MCF 10A (cell line): ENCODE data around the gene KAZN. TPM values are rescaled to one million over a fixed set of nuclear protein-coding genes. Genes with fewer than 3 reads are reported as not detected.

ENCODE experiments used
- BruUV-seq: library from RNA; stranded (reverse); fragments of 400-500 nt; replicated peaks from 2 replicates; lab custom pipeline; 2021; lab: Mats Ljungman, UMichigan
- CTCF ChIA-PET: fragments of 300-600 bp; sonication (Branson Sonifier 250); formaldehyde crosslinking; extraction: SDS; loops from one replicate; lab custom pipeline; 2021; ENCODE audit warnings: antibody characterized with exemption, inconsistent platforms; lab: Yijun Ruan, JAX
- POLR2A ChIA-PET: fragments of 300-600, 350-650 bp; sonication (Branson Sonifier 250); formaldehyde crosslinking; extraction: SDS; loops from one replicate; lab custom pipeline; 2020; ENCODE audit warnings: antibody characterized with exemption, inconsistent platforms; lab: Yijun Ruan, JAX
- DNase-seq: peaks from one replicate; pipeline ENCODE4 v3.0.0-alpha.2; 2018; ENCODE audit not compliant: unreplicated experiment
- H3K27ac Mint-ChIP-seq: one replicate; pipeline ENCODE4 v1.8.0; 2022; ENCODE audit warnings: mild to moderate bottlenecking, low read depth, mixed read lengths; ENCODE audit not compliant: unreplicated experiment
- H3K27me3 Mint-ChIP-seq: one replicate; pipeline ENCODE4 v1.8.0; 2022; ENCODE audit warnings: mixed read lengths; ENCODE audit not compliant: insufficient read depth, unreplicated experiment
- H3K36me3 Mint-ChIP-seq: one replicate; pipeline ENCODE4 v1.8.0; 2022; ENCODE audit warnings: mild to moderate bottlenecking, moderate library complexity, mixed read lengths; ENCODE audit not compliant: insufficient read depth, unreplicated experiment
- H3K4me1 Mint-ChIP-seq: one replicate; pipeline ENCODE4 v1.8.0; 2022; ENCODE audit warnings: mixed read lengths; ENCODE audit not compliant: insufficient read depth, unreplicated experiment
- H3K4me3 Mint-ChIP-seq: one replicate; pipeline ENCODE4 v1.8.0; 2022; ENCODE audit warnings: mild to moderate bottlenecking, moderate library complexity, mixed read lengths; ENCODE audit not compliant: unreplicated experiment
- H3K9me3 Mint-ChIP-seq: one replicate; pipeline ENCODE4 v1.8.0; 2022; ENCODE audit warnings: mixed read lengths; ENCODE audit not compliant: unreplicated experiment
- CTCF ChIP-seq: fragments of 200-600 bp; IDR thresholded peaks from one replicate; pipeline ENCODE4 v1.8.0; 2022; ENCODE audit warnings: antibody characterized with exemption, mild to moderate bottlenecking; ENCODE audit not compliant: unreplicated experiment
- intact Hi-C: fragments of 100-400 bp; cut with micrococcal nuclease; formaldehyde crosslinking; loops from 2 replicates; pipeline ENCODE4 v1.14.1; 2022
- total RNA-seq: library from RNA; stranded (reverse); gene quantifications from 2 replicates; pipeline ENCODE4 v1.2.3, GENCODE V29; 2022

Gene KAZN
- total RNA-seq, 1 experiment from 2014 or later = 3.3 TPM

GRCh38 chr1:14809191-14809981 lies 210.9 kb downstream of the KAZN start:
- POLR2A ChIA-PET = no interaction called here
- Mint-ChIP-seq H3K36me3 (no peaks in the 10 kb centered on the region), H3K27me3 (no peaks in the 10 kb centered on the region), H3K27ac (no peak overlapping the region), H3K9me3 (no peaks in the 10 kb centered on the region), H3K4me3 (no peak overlapping the region), H3K4me1 (no peaks in the 10 kb centered on the region)
- TF ChIP-seq CTCF = no peak
- intact Hi-C loops = no loop called here
- CTCF ChIA-PET = interaction anchor here (0.5 kb wide), 1 partner anchor 853 kb away, joined by 3 read pairs; no protein-coding TSS in a partner anchor
- no peak for DNase-seq
- no TSS peak for BruUV-seq

GRCh38 chr1:14810595-14811361 lies 212.3 kb downstream of the KAZN start:
- no TSS peak for BruUV-seq
- no peak overlapping the region for H3K27ac Mint-ChIP-seq
- H3K4me3 Mint-ChIP-seq = no peak overlapping the region
- no peak for TF ChIP-seq CTCF
- POLR2A ChIA-PET = no interaction called here
- H3K9me3 Mint-ChIP-seq = no peaks in the 10 kb centered on the region
- H3K36me3 Mint-ChIP-seq = no peaks in the 10 kb centered on the region
- H3K27me3 Mint-ChIP-seq = no peaks in the 10 kb centered on the region
- H3K4me1 Mint-ChIP-seq = no peaks in the 10 kb centered on the region
- no peak for DNase-seq
- CTCF ChIA-PET = no interaction called here
- intact Hi-C loops = no loop called here

GRCh38 chr1:14811573-14811972 lies 213.1 kb downstream of the KAZN start:
- no peak for TF ChIP-seq CTCF
- H3K27me3 Mint-ChIP-seq = no peaks in the 10 kb centered on the region
- BruUV-seq = no TSS peak
- no peak for DNase-seq
- intact Hi-C loops = no loop called here
- POLR2A ChIA-PET = no interaction called here
- no peaks in the 10 kb centered on the region for H3K36me3 Mint-ChIP-seq
- H3K4me1 Mint-ChIP-seq = no peaks in the 10 kb centered on the region
- CTCF ChIA-PET = no interaction called here
- no peak overlapping the region for H3K27ac Mint-ChIP-seq
- no peaks in the 10 kb centered on the region for H3K9me3 Mint-ChIP-seq
- no peak overlapping the region for H3K4me3 Mint-ChIP-seq

- H3K36me3 Mint-ChIP-seq = no peaks in the 10 kb centered on the region
- intact Hi-C loops = no loop called here
- no peak overlapping the region for H3K4me3 Mint-ChIP-seq
- DNase-seq = no peak
- no peaks in the 10 kb centered on the region for H3K9me3 Mint-ChIP-seq
- TF ChIP-seq CTCF = no peak
- BruUV-seq = no TSS peak
- ChIA-PET POLR2A (no interaction called here), CTCF (interaction anchor here (1.1 kb wide), 2 partner anchors 216 to 226 kb away, joined by 3 to 5 read pairs; no protein-coding TSS in a partner anchor)
- H3K27me3 Mint-ChIP-seq = no peaks in the 10 kb centered on the region
- no peaks in the 10 kb centered on the region for H3K4me1 Mint-ChIP-seq
- H3K27ac Mint-ChIP-seq = no peak overlapping the region
Observed at GRCh38 chr1:14812189-14812588, 213.7 kb downstream of the KAZN start.
